ENCODE measurements around the gene PWWP2B.

- no peak for TF ChIP-seq CTCF (conservative IDR thresholded peaks at IDR 0.05 in 1 of 2, IDR thresholded peaks at IDR 0.05 in 1 of 2; ENCODE audit: extremely low read depth in 1 of 2, insufficient read depth in 1 of 2, low read depth in 1 of 2, low read length in 2 of 2)
- no peak for TF ChIP-seq EZH2 (IDR thresholded peaks at IDR 0.05; ENCODE audit: borderline replicate concordance, low read length)
Observed at GRCh38 chr10:132448248-132448731, 51.3 kb downstream of the PWWP2B start.

All from mammary epithelial cell (primary cell).